WTC11 (cell line): Measurements from ENCODE around the gene FHIT. TPM values are rescaled to one million over a fixed set of nuclear protein-coding genes. Genes with fewer than 3 reads are reported as not detected.

Experiments
- ATAC-seq: fragments of 200-7000 bp; cut with Tn5 transposase; 2 replicates; pipeline ENCODE4 v1.10.0; 2021; ENCODE audit warnings: mild to moderate bottlenecking, moderate library complexity
- CTCF ChIA-PET: fragments of 300-600 bp; sonication (Branson Sonifier 250); formaldehyde crosslinking; loops from one replicate; lab custom pipeline; 2021; ENCODE audit warnings: antibody characterized with exemption; lab: Charles Lee
- POLR2A ChIA-PET: fragments of 350-600 bp; sonication (Branson Sonifier 250); formaldehyde crosslinking; loops from one replicate; lab custom pipeline; 2021; ENCODE audit warnings: antibody characterized with exemption; lab: Charles Lee
- DNase-seq: peaks from one replicate; pipeline ENCODE4 v3.0.0; 2021; ENCODE audit warnings: low spot score
- H3K27ac Mint-ChIP-seq: 2 replicates; pipeline ENCODE4 v1.8.0; 2021; ENCODE audit warnings: mixed read lengths
- H3K27me3 Mint-ChIP-seq: 2 replicates; pipeline ENCODE4 v1.8.0; 2021; ENCODE audit warnings: low read depth, mild to moderate bottlenecking, moderate library complexity, mixed read lengths
- H3K36me3 Mint-ChIP-seq: 2 replicates; pipeline ENCODE4 v1.8.0; 2021; ENCODE audit warnings: mixed read lengths
- H3K4me1 Mint-ChIP-seq: 2 replicates; pipeline ENCODE4 v1.8.0; 2022; ENCODE audit warnings: mixed read lengths
- H3K4me3 Mint-ChIP-seq: 2 replicates; pipeline ENCODE4 v1.8.0; 2021; ENCODE audit warnings: mild to moderate bottlenecking, moderate library complexity, mixed read lengths
- H3K9me3 Mint-ChIP-seq: 2 replicates; pipeline ENCODE4 v1.8.0; 2021; ENCODE audit warnings: mixed read lengths
- AR ChIP-seq: fragments of 250-450 bp; sonication (Bioruptor Pico); IDR thresholded peaks from 2 replicates; pipeline ENCODE4 v1.9.0; 2021; ENCODE audit warnings: mild to moderate bottlenecking
- ATF1 ChIP-seq: sonication (generic); formaldehyde crosslinking; IDR thresholded peaks from 2 replicates; pipeline ENCODE4 v1.8.1; 2023; ENCODE audit warnings: mild to moderate bottlenecking, moderate library complexity, missing genetic modification reagents
- E2F4 ChIP-seq: sonication (generic); formaldehyde crosslinking; IDR thresholded peaks from 2 replicates; pipeline ENCODE4 v1.8.1; 2022; ENCODE audit warnings: low read depth, mild to moderate bottlenecking, moderate library complexity, missing genetic modification reagents, borderline replicate concordance
- HMGA2 ChIP-seq: fragments of 250-450 bp; sonication (Bioruptor Pico); IDR thresholded peaks from 2 replicates; pipeline ENCODE4 v1.4.0; 2021; ENCODE audit warnings: mild to moderate bottlenecking, moderate library complexity
- IRF1 ChIP-seq: sonication (generic); formaldehyde crosslinking; IDR thresholded peaks from 2 replicates; pipeline ENCODE4 v1.8.0; 2023; ENCODE audit warnings: missing genetic modification reagents
- PRRX2 ChIP-seq: fragments of 250-450 bp; sonication (Bioruptor Pico); IDR thresholded peaks from 2 replicates; pipeline ENCODE4 v1.8.0; 2021; ENCODE audit warnings: mild to moderate bottlenecking
- USF2 ChIP-seq: sonication (generic); formaldehyde crosslinking; IDR thresholded peaks from 2 replicates; pipeline ENCODE4 v1.8.1; 2023; ENCODE audit warnings: mild to moderate bottlenecking, missing genetic modification reagents, moderate library complexity
- ZBTB21 ChIP-seq: sonication (generic); formaldehyde crosslinking; IDR thresholded peaks from 2 replicates; pipeline ENCODE4 v1.8.1; 2023; ENCODE audit warnings: mild to moderate bottlenecking, missing genetic modification reagents, borderline replicate concordance
- ZMAT4 ChIP-seq: fragments of 250-450 bp; sonication (Bioruptor Pico); IDR thresholded peaks from 2 replicates; pipeline ENCODE4 v1.9.0; 2021; ENCODE audit warnings: mild to moderate bottlenecking
- ZNF219 ChIP-seq: sonication (generic); formaldehyde crosslinking; IDR thresholded peaks from 2 replicates; pipeline ENCODE4 v1.8.0; 2023; ENCODE audit warnings: missing genetic modification reagents, mild to moderate bottlenecking, borderline replicate concordance
- ZNF232 ChIP-seq: sonication (generic); formaldehyde crosslinking; IDR thresholded peaks from 2 replicates; pipeline ENCODE4 v1.8.0; 2022; ENCODE audit warnings: mild to moderate bottlenecking, missing genetic modification reagents
- ZNF671 ChIP-seq: fragments of 250-450 bp; sonication (Bioruptor Pico); IDR thresholded peaks from 2 replicates; pipeline ENCODE4 v1.8.0; 2021; ENCODE audit warnings: mild to moderate bottlenecking
- total RNA-seq: library from RNA; stranded (reverse); gene quantifications from 3 replicates; pipeline ENCODE4 v1.2.3, GENCODE V29; 2021
- TF ChIP-seq, protein P1 (sequence below): sonication (generic); formaldehyde crosslinking; IDR thresholded peaks from 2 replicates; pipeline ENCODE4 v1.8.0; 2022; ENCODE audit warnings: missing genetic modification reagents
- TF ChIP-seq, protein P2 (sequence below): fragments of 250-450 bp; sonication (Bioruptor Pico); IDR thresholded peaks from 2 replicates; pipeline ENCODE4 v2.1.2; 2022; ENCODE audit warnings: mild to moderate bottlenecking, moderate library complexity
- TF ChIP-seq, protein P3 (sequence below): sonication (generic); formaldehyde crosslinking; IDR thresholded peaks from 2 replicates; pipeline ENCODE4 v1.8.1; 2022; ENCODE audit warnings: missing genetic modification reagents, borderline replicate concordance
- TF ChIP-seq, protein P4 (sequence below): sonication (generic); formaldehyde crosslinking; IDR thresholded peaks from 2 replicates; pipeline ENCODE4 v1.8.0; 2022; ENCODE audit warnings: mild to moderate bottlenecking, missing genetic modification reagents

The FHIT gene
- total RNA-seq, 1 experiment from 2014 or later = 2.6 TPM

DNA sequence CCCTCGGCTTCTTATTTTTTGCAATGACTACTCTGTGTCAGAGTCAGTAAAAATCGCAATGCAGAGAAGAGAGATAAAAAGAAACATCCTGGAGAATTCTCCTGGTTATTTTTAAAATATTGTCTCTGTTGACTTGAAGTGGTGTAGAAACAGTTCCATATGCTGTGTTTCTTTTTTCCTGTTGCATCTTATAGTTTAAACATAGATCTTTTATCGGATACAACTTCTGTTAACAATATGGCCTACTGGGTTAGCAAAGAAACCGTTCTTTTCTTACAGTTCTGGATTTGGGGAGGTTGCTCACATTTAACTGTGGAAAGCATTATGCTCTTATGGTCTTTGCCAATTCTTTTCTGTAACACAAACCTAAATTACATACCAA is 1432.3 kb downstream of the FHIT start (continued):
- TF ChIP-seq, protein P1, sequence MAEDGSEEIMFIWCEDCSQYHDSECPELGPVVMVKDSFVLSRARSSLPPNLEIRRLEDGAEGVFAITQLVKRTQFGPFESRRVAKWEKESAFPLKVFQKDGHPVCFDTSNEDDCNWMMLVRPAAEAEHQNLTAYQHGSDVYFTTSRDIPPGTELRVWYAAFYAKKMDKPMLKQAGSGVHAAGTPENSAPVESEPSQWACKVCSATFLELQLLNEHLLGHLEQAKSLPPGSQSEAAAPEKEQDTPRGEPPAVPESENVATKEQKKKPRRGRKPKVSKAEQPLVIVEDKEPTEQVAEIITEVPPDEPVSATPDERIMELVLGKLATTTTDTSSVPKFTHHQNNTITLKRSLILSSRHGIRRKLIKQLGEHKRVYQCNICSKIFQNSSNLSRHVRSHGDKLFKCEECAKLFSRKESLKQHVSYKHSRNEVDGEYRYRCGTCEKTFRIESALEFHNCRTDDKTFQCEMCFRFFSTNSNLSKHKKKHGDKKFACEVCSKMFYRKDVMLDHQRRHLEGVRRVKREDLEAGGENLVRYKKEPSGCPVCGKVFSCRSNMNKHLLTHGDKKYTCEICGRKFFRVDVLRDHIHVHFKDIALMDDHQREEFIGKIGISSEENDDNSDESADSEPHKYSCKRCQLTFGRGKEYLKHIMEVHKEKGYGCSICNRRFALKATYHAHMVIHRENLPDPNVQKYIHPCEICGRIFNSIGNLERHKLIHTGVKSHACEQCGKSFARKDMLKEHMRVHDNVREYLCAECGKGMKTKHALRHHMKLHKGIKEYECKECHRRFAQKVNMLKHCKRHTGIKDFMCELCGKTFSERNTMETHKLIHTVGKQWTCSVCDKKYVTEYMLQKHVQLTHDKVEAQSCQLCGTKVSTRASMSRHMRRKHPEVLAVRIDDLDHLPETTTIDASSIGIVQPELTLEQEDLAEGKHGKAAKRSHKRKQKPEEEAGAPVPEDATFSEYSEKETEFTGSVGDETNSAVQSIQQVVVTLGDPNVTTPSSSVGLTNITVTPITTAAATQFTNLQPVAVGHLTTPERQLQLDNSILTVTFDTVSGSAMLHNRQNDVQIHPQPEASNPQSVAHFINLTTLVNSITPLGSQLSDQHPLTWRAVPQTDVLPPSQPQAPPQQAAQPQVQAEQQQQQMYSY = no peak
- TF ChIP-seq HMGA2 = no peak
- TF ChIP-seq ZMAT4 (CRISPR knock-in tag) = no peak

DNA sequence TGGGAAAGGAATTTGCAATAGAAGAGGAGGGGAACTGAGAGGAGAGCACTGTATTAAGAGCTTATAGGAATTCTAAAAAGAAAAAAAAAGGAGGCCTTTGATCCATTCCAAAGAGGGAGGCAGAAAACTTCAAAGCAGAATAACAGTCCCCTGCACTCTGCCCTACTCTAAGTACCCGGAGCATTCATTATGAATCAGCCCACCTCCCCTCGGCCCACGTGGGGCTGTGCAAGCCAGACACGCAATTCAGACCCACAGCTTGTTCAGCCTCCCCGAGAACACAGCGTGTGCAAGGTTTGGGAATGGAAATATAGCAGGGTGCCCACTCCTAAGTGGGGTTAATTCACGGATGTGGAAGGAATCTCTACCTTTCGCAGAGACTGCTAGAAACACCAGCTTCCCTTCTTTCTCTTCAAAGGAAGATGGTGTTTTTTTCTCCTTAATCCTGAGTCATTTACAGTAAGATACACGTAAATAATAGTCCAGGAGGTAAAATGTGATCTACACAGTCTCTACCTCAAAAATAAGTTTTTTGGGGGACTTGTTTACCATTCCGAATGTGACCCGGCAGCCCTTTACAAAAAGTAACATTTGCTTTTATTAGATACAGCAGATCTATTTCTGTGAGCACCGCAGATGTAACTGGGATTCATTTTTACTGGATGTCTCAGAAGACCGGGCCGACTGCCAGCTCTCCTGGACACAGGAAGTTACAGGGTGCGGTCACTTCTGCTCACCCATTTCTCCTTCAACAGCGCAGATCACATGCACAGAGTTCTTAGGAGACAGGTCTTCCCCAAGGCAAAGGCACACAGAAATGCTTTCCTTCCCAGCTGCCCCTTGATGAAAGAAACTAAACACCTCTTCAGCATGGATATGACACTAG is 1433.0 kb downstream of the FHIT start:
- H3K4me3 Mint-ChIP-seq = no peak overlapping the region
- POLR2A ChIA-PET = interaction anchor here (0.6 kb wide), 1 partner anchor 208 kb away, joined by 3 read pairs; no protein-coding TSS in a partner anchor
- H3K27ac Mint-ChIP-seq = no peak overlapping the region
- no peak for TF ChIP-seq USF2
- TF ChIP-seq ZNF232 (CRISPR knock-in tag) = no peak
- TF ChIP-seq, protein P2, sequence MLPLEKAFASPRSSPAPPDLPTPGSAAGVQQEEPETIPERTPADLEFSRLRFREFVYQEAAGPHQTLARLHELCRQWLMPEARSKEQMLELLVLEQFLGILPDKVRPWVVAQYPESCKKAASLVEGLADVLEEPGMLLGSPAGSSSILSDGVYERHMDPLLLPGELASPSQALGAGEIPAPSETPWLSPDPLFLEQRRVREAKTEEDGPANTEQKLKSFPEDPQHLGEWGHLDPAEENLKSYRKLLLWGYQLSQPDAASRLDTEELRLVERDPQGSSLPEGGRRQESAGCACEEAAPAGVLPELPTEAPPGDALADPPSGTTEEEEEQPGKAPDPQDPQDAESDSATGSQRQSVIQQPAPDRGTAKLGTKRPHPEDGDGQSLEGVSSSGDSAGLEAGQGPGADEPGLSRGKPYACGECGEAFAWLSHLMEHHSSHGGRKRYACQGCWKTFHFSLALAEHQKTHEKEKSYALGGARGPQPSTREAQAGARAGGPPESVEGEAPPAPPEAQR (CRISPR knock-in tag) = no peak
- no peak for TF ChIP-seq ZBTB21 (CRISPR knock-in tag)
- TF ChIP-seq E2F4 (CRISPR knock-in tag) = no peak
- TF ChIP-seq ZNF671 (CRISPR knock-in tag) = no peak
- TF ChIP-seq, protein P3, sequence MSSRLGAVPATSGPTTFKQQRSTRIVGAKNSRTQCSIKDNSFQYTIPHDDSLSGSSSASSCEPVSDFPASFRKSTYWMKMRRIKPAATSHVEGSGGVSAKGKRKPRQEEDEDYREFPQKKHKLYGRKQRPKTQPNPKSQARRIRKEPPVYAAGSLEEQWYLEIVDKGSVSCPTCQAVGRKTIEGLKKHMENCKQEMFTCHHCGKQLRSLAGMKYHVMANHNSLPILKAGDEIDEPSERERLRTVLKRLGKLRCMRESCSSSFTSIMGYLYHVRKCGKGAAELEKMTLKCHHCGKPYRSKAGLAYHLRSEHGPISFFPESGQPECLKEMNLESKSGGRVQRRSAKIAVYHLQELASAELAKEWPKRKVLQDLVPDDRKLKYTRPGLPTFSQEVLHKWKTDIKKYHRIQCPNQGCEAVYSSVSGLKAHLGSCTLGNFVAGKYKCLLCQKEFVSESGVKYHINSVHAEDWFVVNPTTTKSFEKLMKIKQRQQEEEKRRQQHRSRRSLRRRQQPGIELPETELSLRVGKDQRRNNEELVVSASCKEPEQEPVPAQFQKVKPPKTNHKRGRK (CRISPR knock-in tag) = no peak
- no peak for TF ChIP-seq IRF1 (CRISPR knock-in tag)
- no peak for TF ChIP-seq ZNF219 (CRISPR knock-in tag)
- TF ChIP-seq, protein P4, sequence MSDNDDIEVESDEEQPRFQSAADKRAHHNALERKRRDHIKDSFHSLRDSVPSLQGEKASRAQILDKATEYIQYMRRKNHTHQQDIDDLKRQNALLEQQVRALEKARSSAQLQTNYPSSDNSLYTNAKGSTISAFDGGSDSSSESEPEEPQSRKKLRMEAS (CRISPR knock-in tag) = no peak
- TF ChIP-seq, protein P1 = no peak
- no peak for TF ChIP-seq PRRX2
- TF ChIP-seq AR = no peak
- no peak for TF ChIP-seq ATF1 (CRISPR knock-in tag)

More for the DNA sequence above, 1433.0 kb downstream of the FHIT start:
- DNase-seq (no peak), ATAC-seq (no peak)
- Mint-ChIP-seq H3K36me3 (no peaks in the 10 kb centered on the region), H3K4me1 (peaks cover 31% of the 10 kb centered on the region), H3K9me3 (peaks cover 23% of the 10 kb centered on the region), H3K27me3 (peaks cover 36% of the 10 kb centered on the region)
- CTCF ChIA-PET = interaction anchor here (1.0 to 1.4 kb wide), 3 partner anchors 39 to 243 kb away, joined by 3 to 5 read pairs (median 4); no protein-coding TSS in a partner anchor
